HG03045 (cell line): ENCODE measurements around the gene PRXL2B.
"Not testable (repeated sequence)": the region's sequence is repeated elsewhere in the genome, so short reads cannot be mapped to it uniquely, and the experiment has no call there.

Source experiments
- ATAC-seq: cut with Tn5 transposase; IDR thresholded peaks from one replicate; pipeline ENCODE4 v1.9.1; 2021; ENCODE audit warnings: mild to moderate bottlenecking, moderate library complexity; ENCODE audit not compliant: unreplicated experiment

Gene PRXL2B

DNA sequence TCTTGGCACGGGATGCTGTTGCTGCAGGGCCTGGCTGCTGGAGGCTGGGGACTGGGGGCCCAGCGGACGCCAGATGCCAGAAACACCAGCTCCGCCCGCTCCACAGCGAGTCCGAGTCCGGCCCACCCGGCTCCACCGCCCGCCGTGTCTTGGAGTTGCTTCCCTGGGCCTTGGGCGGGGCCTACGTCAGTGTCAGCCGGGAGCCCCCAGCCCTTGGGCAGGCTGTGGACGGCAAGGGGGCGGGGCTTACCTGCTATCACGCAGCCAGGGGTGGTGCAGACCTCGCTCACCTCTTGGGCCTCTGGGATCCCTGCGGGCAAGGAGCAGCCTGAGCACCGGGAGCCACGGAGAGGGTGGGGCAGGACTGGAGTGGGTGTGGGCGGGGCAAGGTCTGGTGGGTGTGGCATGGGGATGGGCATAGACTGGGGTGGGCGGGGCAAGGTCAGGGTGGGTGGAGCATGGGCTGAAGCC is 24.5 kb downstream of the PRXL2B start:
- no peak for ATAC-seq

DNA sequence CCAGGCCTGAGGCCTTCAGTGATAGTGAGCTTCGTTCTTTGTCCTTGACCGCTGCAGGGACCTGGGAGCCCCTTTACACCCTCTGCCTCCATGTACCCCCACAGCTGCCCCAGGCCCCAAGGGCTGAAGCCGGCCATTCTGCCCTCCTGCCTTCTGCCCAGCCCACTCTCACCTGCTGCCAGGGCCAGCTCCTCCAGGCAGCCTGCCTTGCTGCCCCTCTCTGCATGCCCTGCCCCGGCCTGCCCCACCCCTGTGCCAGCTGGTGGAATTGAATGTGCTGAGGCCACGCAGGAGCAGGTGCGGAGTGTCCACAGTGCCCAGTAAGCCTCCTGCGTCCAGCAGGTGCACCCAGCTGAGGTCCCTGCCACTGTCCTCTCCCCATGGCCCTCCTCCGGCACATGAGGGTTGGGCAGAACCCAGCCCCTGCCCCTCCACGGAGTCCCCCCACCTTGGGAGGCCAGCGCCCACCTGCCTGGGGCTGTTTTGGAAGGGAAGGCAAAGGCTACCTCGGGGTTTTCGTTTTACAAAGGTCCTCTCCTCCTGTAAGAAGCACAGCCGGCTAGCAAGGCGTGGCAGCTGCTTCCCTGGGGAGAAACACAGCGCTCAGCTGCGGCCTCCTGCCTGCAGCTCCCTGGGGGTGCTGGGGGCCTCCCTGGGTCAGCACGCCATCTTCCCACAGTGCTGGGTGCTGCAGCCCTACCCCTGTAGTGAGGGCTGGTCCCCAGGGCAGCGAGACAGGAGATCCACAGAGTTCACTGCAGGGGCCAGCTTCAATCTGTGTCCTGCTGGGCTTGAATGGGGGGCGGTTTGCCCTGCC is 25.3 kb downstream of the PRXL2B start:
- ATAC-seq: no peak

DNA sequence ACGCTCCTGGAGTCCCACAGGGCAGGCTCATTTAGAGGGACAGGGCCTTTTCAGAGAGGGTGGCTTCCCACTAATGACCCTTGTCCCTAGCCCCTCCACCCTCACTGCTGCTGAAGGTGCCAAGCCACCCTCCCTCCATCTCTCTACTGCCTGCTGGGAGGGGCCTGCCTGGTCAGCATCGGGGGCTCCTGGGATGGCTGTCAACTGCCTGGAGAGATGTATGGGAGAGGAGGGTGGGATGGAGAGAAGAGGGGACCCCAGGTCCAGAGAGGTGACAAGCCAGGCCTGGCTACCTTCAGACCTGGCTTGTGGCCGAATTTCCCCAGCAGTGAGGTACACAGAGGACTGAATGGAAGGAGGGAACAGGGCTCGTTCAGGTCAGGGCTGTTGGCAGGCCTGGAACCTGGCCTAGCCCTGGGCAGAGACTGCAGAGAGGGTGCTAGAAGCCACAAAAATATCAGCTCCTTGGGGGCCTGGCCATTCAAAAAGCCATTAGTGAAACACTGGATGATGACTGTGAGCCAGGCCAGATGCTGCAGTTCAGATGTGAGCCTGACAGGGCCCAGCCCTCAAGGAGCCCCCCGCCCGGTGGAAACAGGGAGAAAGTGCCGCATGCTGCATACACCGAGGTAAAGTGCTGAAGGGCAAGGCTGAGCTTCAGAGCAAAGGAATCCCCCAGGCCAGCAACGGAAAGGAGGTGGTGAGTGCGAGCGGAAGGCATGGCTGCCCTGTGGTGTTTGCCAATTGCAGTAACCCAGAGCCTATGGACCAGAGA is 26.2 kb downstream of the PRXL2B start:
- no peak for ATAC-seq

DNA sequence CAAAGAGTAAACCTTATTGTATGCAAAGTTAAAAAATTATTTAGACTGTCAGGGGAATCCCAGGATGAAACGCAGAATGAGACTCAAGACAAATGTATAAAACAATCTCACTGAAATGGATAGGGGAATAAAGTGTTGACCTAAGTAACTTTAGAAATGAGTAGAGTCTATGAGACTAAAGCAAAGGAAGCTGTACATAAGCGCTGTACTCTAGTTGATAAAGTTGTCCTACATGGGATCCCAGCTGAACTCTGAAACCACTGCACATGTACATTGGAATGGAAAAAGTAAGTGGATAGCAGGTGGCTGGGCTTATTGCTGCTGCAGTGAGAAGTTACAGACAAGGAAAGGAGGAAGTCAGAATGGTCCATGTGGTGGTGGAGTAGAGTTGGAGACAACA is 27.6 kb downstream of the PRXL2B start:
- ATAC-seq: no peak

DNA sequence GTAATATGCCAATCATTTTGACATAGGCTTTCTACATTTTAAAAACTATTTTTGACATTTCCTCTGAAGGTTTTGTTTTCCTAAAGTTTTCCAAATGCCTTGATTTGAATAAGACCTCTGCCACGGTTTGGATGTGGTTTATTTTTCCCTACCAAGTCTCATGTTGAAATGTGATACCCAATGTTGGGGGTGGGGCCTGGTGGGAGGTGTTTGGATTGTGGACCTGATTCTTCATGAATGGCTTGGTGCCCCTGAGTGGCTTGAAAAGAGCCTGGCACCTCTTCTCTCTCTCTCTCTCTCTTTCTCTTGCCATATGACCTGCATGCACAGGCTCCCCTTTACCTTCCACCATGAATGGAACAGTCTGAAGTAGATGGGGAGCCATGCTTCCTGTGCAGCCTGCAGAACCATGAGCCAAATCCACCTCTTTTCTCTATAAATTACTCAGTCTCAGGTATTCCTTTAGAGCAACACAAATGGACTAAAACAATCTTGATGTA is 31.4 kb downstream of the PRXL2B start:
- no peak for ATAC-seq

DNA sequence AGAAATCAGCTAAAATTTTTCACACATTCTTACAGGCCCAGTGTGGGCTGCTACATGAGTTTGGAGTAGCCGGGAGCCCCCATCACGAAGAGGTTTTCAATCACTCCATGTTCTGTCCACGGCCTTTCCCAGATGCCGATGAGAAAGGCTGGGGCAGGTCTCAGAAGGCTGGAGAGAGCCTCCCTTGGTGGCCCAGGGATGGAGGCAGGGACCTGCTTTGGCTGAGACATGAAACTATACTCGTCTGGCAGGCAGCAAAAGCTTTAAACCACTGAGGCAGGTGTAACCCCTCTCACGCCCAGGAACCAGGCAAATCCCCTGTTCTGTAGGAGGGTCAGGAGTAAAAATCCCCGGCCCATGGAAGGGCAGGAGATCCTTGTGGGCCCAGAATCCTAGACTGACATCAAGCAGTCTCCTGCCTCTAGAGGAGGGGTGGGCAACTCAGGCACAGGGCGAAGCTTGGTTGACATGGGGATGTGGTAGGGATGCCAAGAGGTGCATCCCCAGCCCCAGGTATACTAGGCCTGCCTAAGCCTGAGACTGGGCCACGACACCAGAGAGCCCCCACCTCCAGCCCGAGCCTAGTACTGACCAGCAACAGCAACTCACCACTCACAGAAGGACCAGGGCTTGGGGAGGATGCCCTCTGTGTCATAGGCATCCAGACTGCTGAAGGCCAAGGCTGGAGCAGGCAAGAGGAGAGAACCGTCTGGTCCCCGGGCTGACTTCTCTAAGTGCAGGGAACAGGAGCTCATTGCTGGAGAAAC is 37.2 kb downstream of the PRXL2B start:
- ATAC-seq: no peak

DNA sequence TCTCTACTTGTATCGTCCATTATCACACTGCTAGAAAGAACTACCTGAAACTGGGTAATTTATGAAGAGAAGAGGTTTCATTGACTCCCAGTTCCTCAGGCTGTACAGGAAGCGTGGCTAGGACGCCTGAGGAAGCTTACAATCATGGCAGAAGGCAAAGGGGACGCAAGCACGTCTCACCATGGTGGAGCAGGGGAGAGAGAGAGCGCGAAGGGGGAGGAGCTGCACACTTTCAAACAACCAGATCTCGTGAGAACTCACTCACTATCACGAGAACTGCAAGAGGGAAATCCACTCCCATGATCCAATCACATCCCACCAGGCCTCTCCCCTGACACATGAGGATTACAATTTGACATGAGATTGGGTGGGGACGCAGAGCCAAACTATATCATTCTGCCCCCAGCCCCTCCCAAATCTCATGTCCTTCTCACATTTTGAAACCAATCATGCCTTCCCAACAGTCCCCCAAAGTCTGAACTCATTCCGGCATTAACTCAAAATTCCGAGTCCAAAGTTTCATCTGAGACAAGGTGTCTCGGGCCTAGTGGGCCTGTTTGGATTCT is 38.2 kb downstream of the PRXL2B start:
- no peak for ATAC-seq

DNA sequence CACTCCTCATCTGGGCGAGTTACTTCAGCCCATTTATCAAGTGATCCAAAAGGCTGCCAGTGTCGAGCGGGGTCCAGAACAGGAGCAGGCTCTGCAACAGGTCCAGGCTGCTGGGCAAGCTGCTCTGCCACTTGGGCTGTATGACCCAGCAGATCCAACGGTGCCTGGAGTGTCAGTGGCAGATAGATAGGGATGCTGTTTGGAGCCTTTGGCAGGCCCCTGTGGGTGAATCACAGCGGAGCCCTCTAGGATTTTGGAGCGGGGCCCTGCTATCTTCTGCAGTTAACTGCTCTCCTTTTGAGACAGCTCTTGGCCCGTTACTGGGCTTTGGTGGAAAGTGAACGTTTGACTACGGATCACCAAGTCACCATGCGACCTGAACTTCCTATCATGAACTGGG is 38.7 kb downstream of the PRXL2B start:
- ATAC-seq: no peak

DNA sequence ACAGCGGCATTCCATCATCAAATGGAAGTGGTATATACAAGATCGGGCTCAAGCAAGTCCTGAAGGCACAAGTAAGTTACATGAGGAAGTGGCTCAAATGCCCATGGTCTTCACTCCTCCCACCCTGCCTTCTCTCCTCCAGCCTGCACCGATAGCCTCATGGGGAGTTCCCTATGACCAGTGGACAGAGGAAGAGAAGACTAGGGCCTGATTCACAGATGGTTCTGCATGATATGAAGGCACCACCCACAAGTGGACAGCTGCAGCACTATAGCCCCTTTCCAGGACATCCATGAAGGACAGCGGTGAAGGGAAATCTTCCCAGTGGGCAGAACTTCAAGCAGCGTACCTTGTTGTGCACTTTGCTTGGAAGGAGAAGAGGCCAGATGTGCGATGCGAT is 39.2 kb downstream of the PRXL2B start:
- not testable (repeated sequence) for ATAC-seq

DNA sequence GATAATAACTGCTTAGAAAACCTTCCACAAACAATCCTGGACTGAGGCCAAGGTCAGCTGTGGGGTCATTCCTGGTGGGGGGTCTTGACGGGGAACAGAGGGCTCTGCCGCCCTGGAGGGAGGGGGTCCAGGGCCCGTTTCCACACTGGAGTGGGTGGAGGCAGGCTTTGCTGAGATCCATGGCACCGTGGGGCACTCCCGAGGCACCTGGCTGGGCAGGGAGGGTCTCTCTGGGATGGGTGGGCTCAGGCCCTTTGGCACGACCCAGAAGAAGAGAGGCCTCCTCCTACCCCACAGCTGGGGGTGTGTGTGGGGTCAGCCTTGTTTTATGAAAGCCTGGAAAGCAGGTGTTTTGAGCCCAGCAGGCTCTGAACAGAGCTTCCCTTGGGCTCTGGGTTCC is 41.2 kb downstream of the PRXL2B start:
- ATAC-seq: no peak

DNA sequence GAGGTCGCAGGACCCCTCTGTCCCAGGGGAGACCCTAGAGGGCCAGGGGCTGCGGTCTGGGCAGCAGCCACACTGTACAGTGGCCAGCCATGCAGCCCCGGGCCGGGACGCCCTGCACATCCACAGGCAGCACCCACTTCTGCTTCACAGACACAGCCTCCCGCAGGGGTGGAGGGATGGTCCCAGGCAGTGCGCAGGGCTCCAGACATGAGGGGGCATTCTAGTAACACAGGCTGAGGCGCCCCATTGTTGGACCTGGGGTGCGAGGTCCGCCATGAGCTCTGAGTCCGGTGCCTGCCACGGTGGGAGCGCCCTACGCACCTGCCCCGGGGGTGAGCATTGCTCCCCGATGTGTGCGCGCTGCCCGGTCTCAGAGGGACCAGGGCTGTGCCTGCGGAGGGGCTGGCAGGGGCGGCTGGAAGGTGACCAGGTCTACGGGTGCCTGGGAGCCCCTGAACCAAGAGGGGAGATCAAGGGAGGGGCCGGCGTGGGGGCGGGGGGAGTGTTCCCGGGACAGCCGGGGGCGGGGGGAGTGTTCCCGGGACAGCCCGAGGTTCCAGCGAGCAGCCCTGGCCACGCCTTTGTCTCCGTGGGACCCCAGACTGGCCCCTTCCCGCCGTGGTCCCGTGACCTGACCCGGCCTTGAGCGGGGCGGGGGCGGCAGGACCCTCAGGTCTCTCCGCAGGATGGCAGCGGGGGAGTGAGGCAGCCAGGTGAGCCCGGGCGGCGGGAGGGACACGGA is 41.8 kb downstream of the PRXL2B start:
- no peak for ATAC-seq

DNA sequence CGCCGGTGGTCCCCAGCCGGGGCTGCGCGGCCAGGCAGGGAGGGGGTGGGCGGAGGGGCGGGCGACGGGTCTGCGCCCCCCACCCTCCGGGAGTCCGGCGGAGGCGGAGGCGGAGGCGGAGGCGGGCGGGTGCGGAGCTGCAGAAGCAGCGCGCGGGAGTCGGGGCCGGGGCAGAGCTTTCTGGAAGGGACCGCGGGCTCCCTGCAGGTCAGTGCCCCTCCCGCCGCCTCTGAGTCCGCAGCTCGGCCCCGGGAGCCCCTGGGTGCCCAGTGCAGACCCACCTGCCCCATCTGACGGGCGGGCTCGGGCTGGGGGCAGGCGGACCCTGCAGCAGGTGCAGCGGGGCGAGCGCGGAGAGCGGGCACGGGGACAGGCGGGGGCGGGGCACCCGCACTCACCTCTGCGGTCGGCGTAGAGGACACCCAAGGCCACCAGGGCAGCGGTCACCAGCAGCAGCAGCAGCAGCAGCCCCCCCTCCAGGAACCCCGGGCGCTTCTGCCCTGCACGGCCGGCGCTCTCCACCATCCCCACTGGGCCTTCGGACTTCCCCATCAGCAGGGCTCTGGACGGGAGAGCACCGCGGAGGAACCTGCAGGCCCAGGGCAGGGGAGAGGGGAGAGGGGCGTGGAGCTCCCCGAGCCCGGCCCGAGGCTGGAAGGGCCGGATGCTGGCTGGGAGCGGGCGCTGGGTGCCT is 42.5 kb downstream of the PRXL2B start:
- ATAC-seq: no peak

DNA sequence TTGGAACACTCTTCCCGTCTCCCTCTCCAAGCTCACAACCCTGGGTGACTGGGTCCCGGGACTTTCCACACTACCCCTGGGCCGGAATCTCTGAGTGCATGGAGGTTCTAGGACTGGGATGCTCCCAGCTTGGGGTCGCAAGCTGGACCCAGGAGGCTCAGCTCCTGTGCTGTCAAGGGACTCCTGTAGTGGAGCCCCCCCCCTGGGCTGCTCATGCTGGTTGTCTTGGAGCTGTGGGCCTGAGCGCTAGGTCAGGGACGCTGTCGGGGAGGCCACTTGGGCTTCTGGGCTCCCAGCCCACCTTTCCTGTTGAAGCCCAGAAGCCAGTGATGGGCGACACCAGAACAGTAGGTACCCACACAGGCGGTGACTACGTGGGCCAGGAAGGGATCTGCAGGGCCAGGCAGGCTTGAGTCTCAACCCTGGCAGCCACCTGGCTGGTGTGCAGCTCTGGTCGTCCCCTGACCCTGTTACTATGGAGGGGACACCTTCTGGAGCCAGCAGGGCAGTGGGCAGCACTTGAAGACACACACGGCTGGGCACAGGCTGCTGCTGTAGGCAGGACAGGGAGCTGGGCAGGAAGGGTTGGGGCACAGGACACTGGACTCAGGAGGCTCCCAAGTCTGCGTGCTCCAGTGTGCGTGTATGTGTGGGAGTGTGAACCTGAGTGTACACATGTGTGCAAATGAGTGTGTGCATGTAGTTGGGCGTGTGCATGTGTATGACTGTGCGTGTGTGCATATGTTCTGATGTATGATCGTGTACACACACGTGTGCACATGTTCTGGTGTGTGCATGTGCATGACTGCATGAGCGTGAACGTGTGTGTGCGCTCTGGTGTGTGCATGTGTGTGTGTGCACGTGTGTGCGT is 43.3 kb downstream of the PRXL2B start:
- ATAC-seq: no peak

DNA sequence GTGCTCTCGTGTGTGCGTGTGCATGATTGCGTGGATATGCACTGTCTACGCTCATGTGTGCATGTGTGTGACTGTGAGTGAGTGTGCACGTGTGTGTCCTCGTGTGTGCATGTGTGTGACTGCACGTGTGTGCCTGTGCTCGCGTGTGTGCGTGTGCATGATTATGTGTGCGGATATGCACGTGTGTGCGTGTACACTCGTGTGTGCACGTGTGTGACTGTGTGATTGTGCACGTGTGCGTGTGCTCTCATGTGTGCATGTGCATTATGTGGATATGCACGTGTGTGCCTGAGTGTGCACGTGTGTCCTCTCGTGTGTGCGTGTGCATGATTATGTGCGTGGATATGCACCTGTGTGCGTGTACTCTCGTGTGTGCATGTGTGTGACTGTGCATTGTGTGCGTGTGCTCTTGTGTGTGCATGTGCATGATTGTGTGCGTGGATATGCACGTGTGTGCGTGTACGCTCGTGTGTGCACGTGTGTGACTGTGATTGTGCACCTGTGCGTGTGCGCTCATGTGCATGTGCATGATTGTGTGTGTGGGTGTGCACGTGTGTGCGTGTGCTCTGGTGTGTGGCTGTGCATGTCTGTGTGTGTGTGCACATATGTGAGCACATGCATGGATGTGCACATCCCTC is 44.0 kb downstream of the PRXL2B start:
- ATAC-seq: no peak

DNA sequence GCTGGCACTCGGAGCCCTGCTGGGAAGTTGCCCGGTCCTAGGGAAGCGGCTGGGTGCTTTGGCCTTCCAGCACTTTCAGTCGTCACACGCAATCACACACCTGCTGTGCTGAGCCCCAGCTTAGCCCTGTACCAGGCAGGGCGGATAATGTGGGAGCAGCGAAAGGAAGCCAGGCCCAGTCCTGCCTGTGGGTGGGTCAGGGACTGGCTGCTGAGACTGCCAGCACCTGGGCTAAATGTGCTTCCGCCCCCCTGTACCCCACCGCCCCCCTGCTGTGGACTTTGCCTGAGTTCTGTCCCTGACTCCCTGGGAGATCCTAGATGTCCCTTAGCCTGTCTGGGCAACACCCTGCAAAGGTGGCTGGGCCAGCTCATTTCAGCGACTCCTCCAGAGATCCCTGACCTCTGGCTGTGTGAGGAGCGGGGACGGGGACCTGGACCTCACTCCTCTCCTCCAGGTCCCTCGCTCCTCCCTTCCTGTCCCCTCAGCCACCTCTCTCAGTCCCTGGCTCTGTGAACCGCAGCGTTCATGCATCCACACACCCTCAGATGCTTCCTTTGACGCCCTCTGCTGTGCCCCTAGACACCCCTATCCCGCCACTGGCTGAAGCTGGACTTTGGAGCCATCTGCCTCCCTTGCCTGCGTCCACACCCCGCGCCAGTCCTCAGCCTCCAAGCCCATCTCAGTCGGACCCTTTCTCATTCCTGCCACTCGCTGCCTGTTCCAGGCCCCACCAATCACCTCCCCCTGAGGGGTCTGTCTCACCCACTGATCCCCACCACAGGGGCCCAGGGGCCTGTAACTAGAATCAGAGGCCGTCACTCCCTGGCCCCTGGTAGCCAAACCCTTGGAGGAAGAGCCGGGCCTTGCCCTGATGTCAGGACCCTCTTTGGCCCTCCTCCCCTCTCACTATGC is 44.8 kb downstream of the PRXL2B start:
- ATAC-seq: no peak

DNA sequence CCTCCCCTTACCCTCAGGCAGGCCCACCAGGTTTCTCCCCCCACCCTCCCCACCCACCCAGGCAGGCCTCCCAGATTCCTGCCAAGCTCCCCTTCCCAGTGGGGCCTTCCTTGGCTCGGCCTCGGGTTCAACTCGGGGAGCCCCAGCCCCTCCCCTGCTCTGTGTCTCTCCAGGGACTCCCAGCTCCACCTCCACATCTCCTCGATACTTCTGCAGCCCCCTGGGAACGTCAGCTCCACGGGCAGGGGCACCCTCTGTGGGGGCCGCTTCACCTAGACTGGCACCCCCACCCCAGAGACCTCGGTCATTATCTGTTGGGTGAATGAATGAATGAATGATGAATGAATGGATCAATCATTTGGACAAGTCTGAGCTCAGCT is 45.5 kb downstream of the PRXL2B start:
- ATAC-seq: no peak
